HEK293 (cell line): ENCODE data around the gene NPTX1.

Source experiments
- CTCF ChIA-PET: fragments of 350-600 bp; formaldehyde crosslinking; extraction: SDS; loops from one replicate; lab custom pipeline; 2021; ENCODE audit warnings: antibody characterized with exemption; lab: Yijun Ruan, JAX
- POLR2A ChIA-PET: fragments of 300-600 bp; formaldehyde crosslinking; extraction: SDS; loops from one replicate; lab custom pipeline; 2020; ENCODE audit warnings: antibody characterized with exemption, inconsistent platforms; lab: Yijun Ruan, JAX
- H3K27ac ChIP-seq: fragments of 200-500 bp; sonication (Bioruptor generic); 2 replicates; pipeline ENCODE4 v1.5.1; 2014; ENCODE audit warnings: low read depth, low read length, control low read depth, inconsistent platforms; ENCODE audit errors: extremely low read depth
- H3K36me3 ChIP-seq, 2 experiments: fragments of 200-500 bp in 1 of 2; sonication (Bioruptor generic) in 1 of 2; 1 replicate in 1 of 2; 2 replicates in 1 of 2; pipeline ENCODE4 v1.5.1; 2014 to 2017; ENCODE audit warnings: inconsistent platforms in 2 of 2, low read length in 2 of 2; ENCODE audit not compliant: control insufficient read depth in 2 of 2, insufficient read depth in 1 of 2
- H3K4me1 ChIP-seq: fragments of 200-500 bp; sonication (Bioruptor generic); 2 replicates; pipeline ENCODE4 v1.5.1; 2014; ENCODE audit warnings: mild to moderate bottlenecking, low read length, inconsistent platforms; ENCODE audit not compliant: control insufficient read depth, insufficient read depth
- H3K4me3 ChIP-seq: 2 replicates; pipeline ENCODE4 v1.5.1; 2011; ENCODE audit warnings: low read depth, mild to moderate bottlenecking, control low read depth, low read length, moderate library complexity
- H3K9me3 ChIP-seq: fragments of 200-500 bp; sonication (Bioruptor generic); 2 replicates; pipeline ENCODE4 v1.5.1; 2014; ENCODE audit warnings: low read depth, low read length, inconsistent platforms; ENCODE audit not compliant: control insufficient read depth, insufficient read depth
- ATF2 ChIP-seq: fragments of 450-650 bp; formaldehyde crosslinking; IDR thresholded peaks from 2 replicates; pipeline ENCODE4 v1.5.1; 2016; ENCODE audit warnings: missing biosample characterization, missing genetic modification characterization, low read depth
- GLIS2 ChIP-seq: fragments of 450-650 bp; formaldehyde crosslinking; IDR thresholded peaks from 2 replicates; pipeline ENCODE4 v1.5.1; 2016; ENCODE audit warnings: missing biosample characterization, missing genetic modification characterization
- KLF1 ChIP-seq: fragments of 450-650 bp; formaldehyde crosslinking; IDR thresholded peaks from 2 replicates; pipeline ENCODE4 v1.5.1; 2016; ENCODE audit warnings: missing biosample characterization, missing genetic modification characterization
- KLF9 ChIP-seq: fragments of 450-650 bp; formaldehyde crosslinking; IDR thresholded peaks from 2 replicates; pipeline ENCODE4 v1.5.1; 2016; ENCODE audit warnings: missing biosample characterization, missing genetic modification characterization, low read depth
- OVOL3 ChIP-seq: fragments of 450-650 bp; formaldehyde crosslinking; IDR thresholded peaks from 2 replicates; pipeline ENCODE4 v1.5.1; 2016; ENCODE audit warnings: missing biosample characterization, missing genetic modification characterization
- PRDM1 ChIP-seq: fragments of 450-650 bp; formaldehyde crosslinking; IDR thresholded peaks from 2 replicates; pipeline ENCODE4; 2016; ENCODE audit warnings: missing biosample characterization, missing genetic modification characterization
- SCRT1 ChIP-seq: fragments of 450-650 bp; formaldehyde crosslinking; IDR thresholded peaks from 2 replicates; pipeline ENCODE4 v1.5.1; 2016; ENCODE audit warnings: missing biosample characterization, missing genetic modification characterization, borderline replicate concordance
- ZIC2 ChIP-seq: fragments of 450-650 bp; formaldehyde crosslinking; IDR thresholded peaks from 2 replicates; pipeline ENCODE4 v1.5.1; 2016; ENCODE audit warnings: missing biosample characterization, missing genetic modification characterization
- ZNF169 ChIP-seq: fragments of 450-650 bp; formaldehyde crosslinking; IDR thresholded peaks from 2 replicates; pipeline ENCODE4 v1.5.1; 2016; ENCODE audit warnings: missing biosample characterization, missing genetic modification characterization
- ZNF341 ChIP-seq: fragments of 450-650 bp; formaldehyde crosslinking; IDR thresholded peaks from 2 replicates; pipeline ENCODE4; 2016; ENCODE audit warnings: low read depth, missing biosample characterization, missing genetic modification characterization
- ZNF416 ChIP-seq: fragments of 450-650 bp; formaldehyde crosslinking; IDR thresholded peaks from 2 replicates; pipeline ENCODE4 v1.5.1; 2016; ENCODE audit warnings: missing biosample characterization, missing genetic modification characterization
- ZNF518A ChIP-seq: fragments of 450-650 bp; formaldehyde crosslinking; conservative IDR thresholded peaks from 2 replicates; pipeline ENCODE4 v1.5.1; 2016; ENCODE audit warnings: low read depth, missing biosample characterization, missing genetic modification characterization
- ZNF585B ChIP-seq: fragments of 450-650 bp; formaldehyde crosslinking; IDR thresholded peaks from 2 replicates; pipeline ENCODE4 v1.5.1; 2016; ENCODE audit warnings: missing biosample characterization, missing genetic modification characterization
- ZNF654 ChIP-seq: fragments of 450-650 bp; formaldehyde crosslinking; IDR thresholded peaks from 2 replicates; pipeline ENCODE4 v1.5.1; 2016; ENCODE audit warnings: low read depth, missing biosample characterization, missing genetic modification characterization
- ZNF658 ChIP-seq: fragments of 450-650 bp; formaldehyde crosslinking; IDR thresholded peaks from 2 replicates; pipeline ENCODE4; 2016; ENCODE audit warnings: missing biosample characterization, missing genetic modification characterization
- ZNF701 ChIP-seq: fragments of 450-650 bp; formaldehyde crosslinking; IDR thresholded peaks from 2 replicates; pipeline ENCODE4 v1.5.1; 2016; ENCODE audit warnings: missing biosample characterization, missing genetic modification characterization
- ZNF76 ChIP-seq: fragments of 450-650 bp; formaldehyde crosslinking; IDR thresholded peaks from 2 replicates; pipeline ENCODE4; 2016; ENCODE audit warnings: low read depth, missing biosample characterization, missing genetic modification characterization, borderline replicate concordance
- TF ChIP-seq, protein P1 (sequence below): fragments of 450-650 bp; formaldehyde crosslinking; IDR thresholded peaks from 2 replicates; pipeline ENCODE4 v1.5.0; 2017; ENCODE audit warnings: missing biosample characterization, missing genetic modification characterization, borderline replicate concordance

NPTX1 gene

DNA sequence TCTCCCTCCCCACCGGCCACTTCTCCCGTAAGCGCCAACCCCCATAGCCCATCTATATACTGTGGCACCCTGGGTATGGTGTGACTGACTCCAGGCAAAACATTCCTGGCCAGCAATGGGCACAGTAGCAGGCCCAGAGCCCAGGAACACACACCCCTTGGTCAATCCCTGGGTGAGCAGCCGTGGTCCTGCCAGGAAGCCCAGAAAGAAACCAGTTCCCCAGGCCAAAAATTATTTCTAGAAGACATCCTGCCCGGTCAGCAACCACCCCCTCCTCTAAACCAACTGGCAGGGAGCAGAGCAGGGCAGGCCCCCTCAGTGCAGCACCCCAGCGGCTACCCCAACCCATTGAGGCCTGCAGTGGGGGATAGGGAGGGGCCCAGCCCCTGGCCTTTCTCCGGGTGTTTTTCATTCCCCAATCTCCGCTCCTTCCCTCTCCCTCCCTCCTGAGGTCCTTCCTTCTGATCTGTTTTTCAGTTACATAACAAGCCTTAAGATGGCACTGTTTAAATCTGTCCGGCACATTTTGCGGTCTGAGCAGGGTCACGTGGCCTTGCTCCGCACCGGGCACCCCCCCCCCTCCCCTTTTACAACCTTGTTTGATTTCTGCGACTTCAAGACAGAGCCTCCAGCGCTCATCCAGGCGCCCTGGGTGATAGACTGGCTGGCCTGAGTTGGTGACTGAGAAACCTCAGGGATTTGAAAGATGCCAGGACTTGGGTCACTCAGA lies 2.0 kb downstream of the NPTX1 start (continued):
- TF ChIP-seq, protein P1, sequence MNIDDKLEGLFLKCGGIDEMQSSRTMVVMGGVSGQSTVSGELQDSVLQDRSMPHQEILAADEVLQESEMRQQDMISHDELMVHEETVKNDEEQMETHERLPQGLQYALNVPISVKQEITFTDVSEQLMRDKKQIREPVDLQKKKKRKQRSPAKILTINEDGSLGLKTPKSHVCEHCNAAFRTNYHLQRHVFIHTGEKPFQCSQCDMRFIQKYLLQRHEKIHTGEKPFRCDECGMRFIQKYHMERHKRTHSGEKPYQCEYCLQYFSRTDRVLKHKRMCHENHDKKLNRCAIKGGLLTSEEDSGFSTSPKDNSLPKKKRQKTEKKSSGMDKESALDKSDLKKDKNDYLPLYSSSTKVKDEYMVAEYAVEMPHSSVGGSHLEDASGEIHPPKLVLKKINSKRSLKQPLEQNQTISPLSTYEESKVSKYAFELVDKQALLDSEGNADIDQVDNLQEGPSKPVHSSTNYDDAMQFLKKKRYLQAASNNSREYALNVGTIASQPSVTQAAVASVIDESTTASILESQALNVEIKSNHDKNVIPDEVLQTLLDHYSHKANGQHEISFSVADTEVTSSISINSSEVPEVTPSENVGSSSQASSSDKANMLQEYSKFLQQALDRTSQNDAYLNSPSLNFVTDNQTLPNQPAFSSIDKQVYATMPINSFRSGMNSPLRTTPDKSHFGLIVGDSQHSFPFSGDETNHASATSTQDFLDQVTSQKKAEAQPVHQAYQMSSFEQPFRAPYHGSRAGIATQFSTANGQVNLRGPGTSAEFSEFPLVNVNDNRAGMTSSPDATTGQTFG (tag by site-specific recombination), result no peak
- TF ChIP-seq ZNF416, result no peak
- no peak for TF ChIP-seq ZIC2
- no peak for TF ChIP-seq ZNF76 (tag by site-specific recombination)
- TF ChIP-seq ZNF169, result no peak
- no peak for TF ChIP-seq ATF2 (tag by site-specific recombination)
- no peak for TF ChIP-seq SCRT1
- no peak for TF ChIP-seq ZNF518A (tag by site-specific recombination)
- no peak for TF ChIP-seq GLIS2
- TF ChIP-seq ZNF585B (tag by site-specific recombination), result no peak
- TF ChIP-seq ZNF654 (tag by site-specific recombination), result peak; percentile 44
- no peak for TF ChIP-seq ZNF701 (tag by site-specific recombination)
- 0 out of 2 replicates have a peak, but pooled peaks have one; percentile 6 for TF ChIP-seq ZNF341 (tag by site-specific recombination)
- TF ChIP-seq ZNF658 (tag by site-specific recombination), result no peak
- 0 out of 2 replicates have a peak, but pooled peaks have one; percentile 19 for TF ChIP-seq KLF9 (tag by site-specific recombination)
- TF ChIP-seq OVOL3 (tag by site-specific recombination), result no peak

- H3K27ac ChIP-seq, result no peak overlapping the region
- POLR2A ChIA-PET, result interaction anchor here (0.9 to 10.4 kb wide), 4 partner anchors 9 to 23 kb away, joined by 3 to 110 read pairs (median 4); no protein-coding TSS in a partner anchor
- H3K4me3 ChIP-seq, result no peak overlapping the region
- H3K36me3 ChIP-seq, result peaks cover 0 to 54% of the 10 kb centered on the region in 2 experiments; a peak in 2 of 3 replicates
- peaks cover 7% of the 10 kb centered on the region for H3K4me1 ChIP-seq
- TF ChIP-seq KLF1 (tag by site-specific recombination) (peak; percentile 49; the same call in 1 of the 2 replicates), PRDM1 (no peak)
- CTCF ChIA-PET, result interaction anchor here (0.6 to 4.6 kb wide), 7 partner anchors 21 to 628 kb away, joined by 3 to 28 read pairs (median 4); partner anchors contain the start of gene RPTOR
- no peaks in the 10 kb centered on the region for H3K9me3 ChIP-seq
Observed at GRCh38 chr17:80473701-80474100, 2.7 kb downstream of the NPTX1 start.
